Cardiac fibroblast (primary cell): Measurements from ENCODE around the gene PHLDB3.

Experiments used
- DNase-seq, 2 donors: peaks; one replicate each; pipeline versions ENCODE4 v3.0.0 to v3.0.0-alpha.2; 2010; ENCODE audit warnings: low read depth in 2 of 2
- H3K4me3 ChIP-seq, 2 donors: replicated peaks in 1 of 2; 1 replicate in 1 of 2; 2 replicates in 1 of 2; pipeline ENCODE4 v1.5.1; 2011; ENCODE audit warnings: low read depth in 2 of 2, low read length in 2 of 2, mild to moderate bottlenecking in 2 of 2, moderate library complexity in 1 of 2
- CTCF ChIP-seq: IDR thresholded peaks from one replicate; pipeline ENCODE4 v1.5.1; 2011; ENCODE audit warnings: low read depth, mild to moderate bottlenecking, low read length, inconsistent platforms

PHLDB3 gene

GRCh38 chr19:43429395-43429794 is 75.2 kb downstream of the PHLDB3 start:
- no peak for TF ChIP-seq CTCF
- no peak for DNase-seq
- no peak overlapping the region for H3K4me3 ChIP-seq

GRCh38 chr19:43425567-43426392 is 78.8 kb downstream of the PHLDB3 start:
- DNase-seq = peak; percentile 24 to 40
- H3K4me3 ChIP-seq = no peak overlapping the region
- peak; percentile 63 for TF ChIP-seq CTCF
